A549 (cell line): Measurements from ENCODE around the gene INPP5K. TPM values are rescaled to one million over a fixed set of nuclear protein-coding genes. Genes with fewer than 3 reads are reported as not detected.

Experiments
- ATAC-seq, 2 experiments: fragments of 200-7000 bp in 1 of 2; fragments of >200 bp in 1 of 2; cut with Nextera tagmentation in 1 of 2; cut with Tn5 transposase in 1 of 2; 3 replicates each; pipeline versions ENCODE4 v1.8.0 to v1.9.1; 2018 to 2020; ENCODE audit warnings: mild to moderate bottlenecking in 1 of 2, moderate library complexity in 1 of 2
- CTCF ChIA-PET: fragments of 300-600 bp; sonication (Branson Sonifier 250); formaldehyde crosslinking; extraction: SDS; loops from one replicate; lab custom pipeline; 2021; ENCODE audit warnings: antibody characterized with exemption, inconsistent platforms; lab: Yijun Ruan, JAX
- POLR2A ChIA-PET: fragments of 350-600 bp; formaldehyde crosslinking; extraction: SDS; loops from one replicate; lab custom pipeline; 2021; ENCODE audit warnings: antibody characterized with exemption, inconsistent platforms; lab: Yijun Ruan, JAX
- DNase-seq, 2 experiments: peaks; one replicate each; pipeline versions ENCODE4 v3.0.0 to v3.0.0-alpha.2; 2011 to 2016; ENCODE audit warnings: low read depth in 1 of 2, low spot score in 1 of 2
- FAIRE-seq: peaks from 2 replicates; lab custom pipeline; 2011; peaks lifted over from hg19 to GRCh38; lab: Jason Lieb, UNC
- H3K27ac ChIP-seq, 2 experiments: fragments of >200 bp; sonication (Bioruptor Twin); formaldehyde crosslinking; 3 replicates each; pipeline ENCODE4 v1.5.1; 2016 to 2017
- H3K4me1 ChIP-seq: fragments of >200 bp; sonication (Bioruptor Twin); formaldehyde crosslinking; 3 replicates; pipeline ENCODE4 v1.6.1; 2016
- H3K4me2 ChIP-seq: fragments of >200 bp; sonication (Bioruptor Twin); formaldehyde crosslinking; 3 replicates; pipeline ENCODE4 v1.6.1; 2016
- H3K4me3 ChIP-seq: fragments of >200 bp; sonication (Bioruptor Twin); formaldehyde crosslinking; 3 replicates; pipeline ENCODE4 v1.5.1; 2016
- H3K9me3 ChIP-seq: fragments of >200 bp; sonication (Bioruptor Twin); formaldehyde crosslinking; 3 replicates; pipeline ENCODE4 v1.6.1; 2016
- BCL3 ChIP-seq: fragments of >200 bp; sonication (Bioruptor Twin); formaldehyde crosslinking; IDR thresholded peaks from 3 replicates; pipeline ENCODE4 v1.6.1; 2016
- BHLHE40 ChIP-seq: IDR thresholded peaks from 2 replicates; pipeline ENCODE4 v1.6.1; 2012; ENCODE audit warnings: low read depth, low read length, inconsistent platforms
- CBX8 ChIP-seq: fragments of 200-600 bp; sonication (generic); IDR thresholded peaks from 2 replicates; pipeline ENCODE4 v1.6.1; 2016
- CHD2 ChIP-seq: fragments of 150-350 bp; IDR thresholded peaks from 2 replicates; pipeline ENCODE4 v1.6.1; 2014; ENCODE audit warnings: low read length; ENCODE audit not compliant: partially characterized antibody
- CTCF ChIP-seq: fragments of >200 bp; sonication (Bioruptor Twin); formaldehyde crosslinking; IDR thresholded peaks from 3 replicates; pipeline ENCODE4 v1.5.1; 2016
- E2F6 ChIP-seq: IDR thresholded peaks from 2 replicates; pipeline ENCODE4 v1.6.1; 2012; ENCODE audit warnings: low read depth, borderline replicate concordance
- EHF ChIP-seq: fragments of 250-450 bp; sonication (Bioruptor Pico); IDR thresholded peaks from 2 replicates; pipeline ENCODE4 v1.5.0; 2020; ENCODE audit warnings: mild to moderate bottlenecking
- ELK1 ChIP-seq: fragments of 150-350 bp; IDR thresholded peaks from 2 replicates; pipeline ENCODE4 v1.6.1; 2014; ENCODE audit warnings: low read depth, mild to moderate bottlenecking, low read length
- ESRRA ChIP-seq: fragments of 150-350 bp; IDR thresholded peaks from 2 replicates; pipeline ENCODE4 v1.6.1; 2014; ENCODE audit warnings: mild to moderate bottlenecking, low read length, borderline replicate concordance
- FOSL2 ChIP-seq, 2 experiments: fragments of 450-650 bp in 1 of 2; fragments of >200 bp in 1 of 2; sonication (Bioruptor Twin) in 1 of 2; formaldehyde crosslinking; IDR thresholded peaks; 2 replicates each; pipeline versions ENCODE4 v1.5.0 to v1.6.1; 2016 to 2020; ENCODE audit warnings: mild to moderate bottlenecking in 1 of 2, moderate library complexity in 1 of 2
- FOXS1 ChIP-seq: fragments of 250-450 bp; sonication (Bioruptor Pico); IDR thresholded peaks from 2 replicates; pipeline ENCODE4 v1.5.0; 2020; ENCODE audit warnings: mild to moderate bottlenecking, moderate library complexity
- HOXB5 ChIP-seq: fragments of 250-450 bp; sonication (Bioruptor Pico); IDR thresholded peaks from 2 replicates; pipeline ENCODE4 v1.5.0; 2020; ENCODE audit warnings: mild to moderate bottlenecking, moderate library complexity
- KDM5A ChIP-seq: fragments of 200-600 bp; sonication (generic); IDR thresholded peaks from 2 replicates; pipeline ENCODE4 v1.6.1; 2016; ENCODE audit warnings: antibody characterized with exemption, mild to moderate bottlenecking
- MAX ChIP-seq: IDR thresholded peaks from 2 replicates; pipeline ENCODE4 v1.6.1; 2012
- MYC ChIP-seq: IDR thresholded peaks from 2 replicates; pipeline ENCODE4 v1.6.1; 2012; ENCODE audit warnings: mild to moderate bottlenecking, inconsistent platforms, low read length, improper control_type of control experiment, borderline replicate concordance
- NFE2L2 ChIP-seq: fragments of 150-350 bp; conservative IDR thresholded peaks from 2 replicates; pipeline ENCODE4 v1.6.1; 2014; ENCODE audit warnings: low read length
- NPAS2 ChIP-seq: fragments of 250-450 bp; sonication (Bioruptor Pico); IDR thresholded peaks from 2 replicates; pipeline ENCODE4 v1.8.0; 2022; ENCODE audit warnings: mild to moderate bottlenecking, moderate library complexity, borderline replicate concordance
- RNF2 ChIP-seq: fragments of 200-600 bp; sonication (generic); IDR thresholded peaks from 2 replicates; pipeline ENCODE4 v1.6.1; 2016; ENCODE audit warnings: low read depth, mild to moderate bottlenecking, antibody characterized with exemption, moderate library complexity, borderline replicate concordance
- SMC3 ChIP-seq: fragments of >200 bp; sonication (Bioruptor Twin); formaldehyde crosslinking; IDR thresholded peaks from 3 replicates; pipeline ENCODE4 v1.6.1; 2018; ENCODE audit warnings: inconsistent platforms
- TFCP2L1 ChIP-seq: fragments of 250-450 bp; sonication (Bioruptor Pico); IDR thresholded peaks from 2 replicates; pipeline ENCODE4 v1.5.0; 2021; ENCODE audit warnings: mild to moderate bottlenecking
- TP53 ChIP-seq: fragments of 250-450 bp; sonication (Bioruptor Pico); IDR thresholded peaks from 2 replicates; pipeline ENCODE4 v1.5.0; 2021; ENCODE audit warnings: mild to moderate bottlenecking, moderate library complexity
- ZNF302 ChIP-seq: fragments of 250-450 bp; sonication (Bioruptor Pico); IDR thresholded peaks from 2 replicates; pipeline ENCODE4 v1.9.0; 2021; ENCODE audit warnings: inconsistent platforms, mild to moderate bottlenecking, moderate library complexity
- WGBS: methylation state at CpG from one replicate; pipeline ENCODE4 v1.1.6; 2017; ENCODE audit errors: missing lambda C conversion rate; 5-methylcytosine and 5-hydroxymethylcytosine counted together
- polyA plus RNA-seq, 4 experiments: library from polyadenylated mRNA; depleted of rRNA in 3 of 4; stranded (reverse); fragments of >200 nt; fragmentation: RNase III in 1 of 4; extraction: RNeasy Plus Mini Kit Qiagen cat#74134 plus additional on column Dnase treatment in 1 of 4; gene quantifications; 2 replicates in 3 of 4; 3 replicates in 1 of 4; pipeline ENCODE4 v1.2.3, GENCODE V29; 2011 to 2017

The INPP5K gene
- polyA plus RNA-seq, 2 of the 4 experiments (the other 2 are of a cell fraction): 24.3 to 30.8 TPM

- WGBS: 96% methylated on average over 5 of the region's 16 CpGs
- no peak for DNase-seq
- POLR2A ChIA-PET: no interaction called here
- H3K27ac ChIP-seq: no peak overlapping the region
- no peak overlapping the region for H3K4me2 ChIP-seq
- CTCF ChIA-PET: no interaction called here
- no peak for TF ChIP-seq EHF (CRISPR knock-in tag)
- TF ChIP-seq, all 56 proteins: peak for 0
- ATAC-seq (no peak), FAIRE-seq (no peak)
- Histone ChIP-seq H3K4me1 (no peaks in the 10 kb centered on the region), H3K9me3 (no peaks in the 10 kb centered on the region), H3K4me3 (no peak overlapping the region)
Measured at GRCh38 chr17:1467258-1467657, 49.2 kb downstream of the INPP5K start.

GRCh38 chr17:1464186-1464585 is 52.2 kb downstream of the INPP5K start:
- Histone ChIP-seq H3K27ac (no peak overlapping the region), H3K4me1 (peaks cover 11% of the 10 kb centered on the region), H3K9me3 (no peaks in the 10 kb centered on the region), H3K4me2 (no peak overlapping the region), H3K4me3 (no peak overlapping the region)
- WGBS: 94% methylated on average over 8 of the region's 8 CpGs
- TF ChIP-seq RNF2: no peak
- no peak for TF ChIP-seq HOXB5 (CRISPR knock-in tag)
- TF ChIP-seq ZNF302 (CRISPR knock-in tag): no peak
- no peak for TF ChIP-seq KDM5A
- no peak for TF ChIP-seq SMC3
- TF ChIP-seq CBX8: no peak
- TF ChIP-seq TP53: no peak
- TF ChIP-seq ELK1: no peak
- no peak for TF ChIP-seq NFE2L2
- no peak for TF ChIP-seq NPAS2 (CRISPR knock-in tag)
- no peak for TF ChIP-seq FOXS1 (CRISPR knock-in tag)
- TF ChIP-seq E2F6: no peak
- TF ChIP-seq BHLHE40: no peak
- TF ChIP-seq MAX: no peak
- TF ChIP-seq CTCF: no peak
- TF ChIP-seq CHD2: no peak
- TF ChIP-seq FOSL2 (IDR thresholded peaks at IDR 0.05): no peak
- TF ChIP-seq FOSL2 (CRISPR knock-in tag; IDR thresholded peaks at IDR 0.05): no peak
- FAIRE-seq (no peak), ATAC-seq (no peak), DNase-seq (no peak)
- ChIA-PET CTCF (interaction anchor here (1.2 kb wide), 1 partner anchor 11 kb away, joined by 3 read pairs; no protein-coding TSS in a partner anchor), POLR2A (no interaction called here)

- H3K27ac ChIP-seq: no peak overlapping the region
- FAIRE-seq (no peak), ATAC-seq (no peak), DNase-seq (no peak)
- no peaks in the 10 kb centered on the region for H3K9me3 ChIP-seq
- peaks cover 11% of the 10 kb centered on the region for H3K4me1 ChIP-seq
- ChIA-PET POLR2A (no interaction called here), CTCF (interaction anchor here (0.6 to 3.6 kb wide), 11 partner anchors 9 to 169 kb away, joined by 3 to 17 read pairs (median 3); partner anchors contain the start of gene INPP5K)
- H3K4me2 ChIP-seq: no peak overlapping the region
- TF ChIP-seq NFE2L2 (no peak), BCL3 (0 out of 3 replicates have a peak, but pooled peaks have one; percentile 1), ESRRA (no peak), MYC (no peak), TFCP2L1 (no peak), KDM5A (no peak)
- 92% methylated on average over 33 of the region's 33 CpGs for WGBS
- no peak overlapping the region for H3K4me3 ChIP-seq
Measured at GRCh38 chr17:1462164-1463112, 54.0 kb downstream of the INPP5K start.
